HG03439 (cell line): ENCODE results near the gene YIPF2.
A peak's percentile ranks its signal among the peaks of the same experiment; 100 is the strongest.
"Not testable (repeated sequence)": the region's sequence is repeated elsewhere in the genome, so short reads cannot be mapped to it uniquely, and the experiment has no call there.

Experiments
- ATAC-seq: cut with Tn5 transposase; IDR thresholded peaks from one replicate; pipeline ENCODE4 v1.9.1; 2021; ENCODE audit warnings: mild to moderate bottlenecking, moderate library complexity; ENCODE audit not compliant: unreplicated experiment

YIPF2 gene

GRCh38 chr19:10877608-10878007 is 50.8 kb downstream of the YIPF2 start:
- not testable (repeated sequence) for ATAC-seq

GRCh38 chr19:10876459-10877240 is 51.8 kb downstream of the YIPF2 start:
- ATAC-seq = peak; percentile 56

- ATAC-seq = no peak
Observed at GRCh38 chr19:10874024-10874423, 54.4 kb downstream of the YIPF2 start.

GRCh38 chr19:10872546-10873107 is 55.8 kb downstream of the YIPF2 start:
- no peak for ATAC-seq
